Fibroblast of lung (primary cell): ENCODE data around the gene RUNX2.

Experiments used
- EZH2 ChIP-seq: IDR thresholded peaks from 2 replicates; pipeline ENCODE4 v1.5.1; 2012; ENCODE audit warnings: low read length, control low read depth, mild to moderate bottlenecking; ENCODE audit errors: missing control alignments
- TF ChIP-seq, protein P1 (sequence below), 2 donors: IDR thresholded peaks in 1 of 2; conservative IDR thresholded peaks in 1 of 2; 1 replicate in 1 of 2; 2 replicates in 1 of 2; pipeline ENCODE4 v1.5.1; 2011 to 2012; ENCODE audit warnings: low read length in 2 of 2, control low read depth in 1 of 2, inconsistent platforms in 1 of 2, low read depth in 1 of 2, mild to moderate bottlenecking in 1 of 2

DNA sequence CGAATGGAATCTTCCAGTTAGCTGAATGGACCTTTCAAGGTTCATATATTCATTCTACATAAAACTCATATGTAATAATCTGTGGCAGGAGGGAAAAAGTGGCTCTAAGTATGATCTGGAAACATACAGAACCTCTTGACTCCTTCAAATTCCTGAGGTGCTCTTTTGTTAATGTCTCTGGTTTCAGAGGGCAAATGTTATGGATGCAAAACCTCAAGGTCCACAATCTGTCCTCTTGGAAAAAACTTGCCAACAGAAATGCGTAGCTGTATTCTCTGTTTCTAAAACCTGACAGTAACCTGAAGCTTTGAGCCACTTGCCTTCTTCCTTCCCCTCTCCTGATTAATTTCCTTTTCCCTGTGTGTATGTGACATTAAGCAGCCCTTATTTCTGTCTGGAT lies 130.5 kb downstream of the RUNX2 start:
- TF ChIP-seq, protein P1, sequence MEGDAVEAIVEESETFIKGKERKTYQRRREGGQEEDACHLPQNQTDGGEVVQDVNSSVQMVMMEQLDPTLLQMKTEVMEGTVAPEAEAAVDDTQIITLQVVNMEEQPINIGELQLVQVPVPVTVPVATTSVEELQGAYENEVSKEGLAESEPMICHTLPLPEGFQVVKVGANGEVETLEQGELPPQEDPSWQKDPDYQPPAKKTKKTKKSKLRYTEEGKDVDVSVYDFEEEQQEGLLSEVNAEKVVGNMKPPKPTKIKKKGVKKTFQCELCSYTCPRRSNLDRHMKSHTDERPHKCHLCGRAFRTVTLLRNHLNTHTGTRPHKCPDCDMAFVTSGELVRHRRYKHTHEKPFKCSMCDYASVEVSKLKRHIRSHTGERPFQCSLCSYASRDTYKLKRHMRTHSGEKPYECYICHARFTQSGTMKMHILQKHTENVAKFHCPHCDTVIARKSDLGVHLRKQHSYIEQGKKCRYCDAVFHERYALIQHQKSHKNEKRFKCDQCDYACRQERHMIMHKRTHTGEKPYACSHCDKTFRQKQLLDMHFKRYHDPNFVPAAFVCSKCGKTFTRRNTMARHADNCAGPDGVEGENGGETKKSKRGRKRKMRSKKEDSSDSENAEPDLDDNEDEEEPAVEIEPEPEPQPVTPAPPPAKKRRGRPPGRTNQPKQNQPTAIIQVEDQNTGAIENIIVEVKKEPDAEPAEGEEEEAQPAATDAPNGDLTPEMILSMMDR (conservative IDR thresholded peaks at IDR 0.05 in 1 of 2, IDR thresholded peaks at IDR 0.05 in 1 of 2; ENCODE audit: low read depth in 1 of 2, low read length in 2 of 2) = no peak
- TF ChIP-seq EZH2 = no peak
